B cell (primary cell): ENCODE data around the gene CAMK1. TPM values are rescaled to one million over a fixed set of nuclear protein-coding genes. Genes with fewer than 3 reads are reported as not detected.

Experiments used
- ATAC-seq: fragments of 200-7000 bp; cut with Tn5 transposase; one replicate; pipeline ENCODE4 v1.10.0; 2021; ENCODE audit warnings: low read depth, mild to moderate bottlenecking, moderate number of reproducible peaks, moderate library complexity
- CTCF ChIA-PET: fragments of 350-600 bp; sonication (Branson Sonifier 250); formaldehyde crosslinking; loops from one replicate; lab custom pipeline; 2021; ENCODE audit warnings: antibody characterized with exemption, inconsistent platforms; lab: Charles Lee
- POLR2A ChIA-PET: fragments of 350-600 bp; sonication (Branson Sonifier 250); formaldehyde crosslinking; loops from one replicate; lab custom pipeline; 2021; ENCODE audit warnings: antibody characterized with exemption; lab: Charles Lee
- DNase-seq: peaks from one replicate; pipeline ENCODE4 v3.0.0; 2013
- H2AFZ ChIP-seq: 2 replicates; pipeline ENCODE4 v1.6.1; 2012; ENCODE audit warnings: mild to moderate bottlenecking, low read depth, low read length; ENCODE audit not compliant: insufficient read depth, poor library complexity, severe bottlenecking
- H3K27ac ChIP-seq, 2 donors: 1 replicate in 1 of 2; 2 replicates in 1 of 2; pipeline ENCODE4 v1.5.1; 2012 to 2013; ENCODE audit warnings: low read length in 2 of 2, mild to moderate bottlenecking in 2 of 2, moderate library complexity in 1 of 2
- H3K27me3 ChIP-seq, 4 experiments: fragments of 200-600 bp in 1 of 4; sonication (generic) in 1 of 4; replicated peaks in 1 of 4; 1 replicate in 2 of 4; 2 replicates in 2 of 4; pipeline versions ENCODE4 v1.6.1 to v1.7.0; 2013 to 2016; ENCODE audit warnings: low read length in 3 of 4, mild to moderate bottlenecking in 2 of 4, mixed read lengths in 1 of 4, moderate library complexity in 1 of 4; ENCODE audit not compliant: insufficient read depth in 4 of 4, control insufficient read depth in 3 of 4; ENCODE audit errors: control extremely low read depth in 1 of 4
- H3K36me3 ChIP-seq, 2 experiments: replicated peaks in 1 of 2; 1 replicate in 1 of 2; 2 replicates in 1 of 2; pipeline versions ENCODE4 v1.6.1 to v1.7.1; 2013; ENCODE audit warnings: low read length in 1 of 2; ENCODE audit not compliant: insufficient read depth in 2 of 2, control insufficient read depth in 1 of 2; ENCODE audit errors: control extremely low read depth in 1 of 2, extremely low read depth in 1 of 2
- H3K4me1 ChIP-seq, 2 donors: fragments of 200-600 bp in 1 of 2; sonication (generic) in 1 of 2; 1 replicate in 1 of 2; 2 replicates in 1 of 2; pipeline versions ENCODE4 v1.5.1 to v1.6.1; 2013 to 2017; ENCODE audit warnings: low read length in 2 of 2; ENCODE audit not compliant: control insufficient read depth in 2 of 2, insufficient read depth in 2 of 2
- H3K4me2 ChIP-seq: replicated peaks from 2 replicates; pipeline ENCODE3; 2012; ENCODE audit warnings: mild to moderate bottlenecking, low read depth, low read length; ENCODE audit not compliant: poor library complexity, severe bottlenecking
- H3K4me3 ChIP-seq, 5 experiments: fragments of 200-600 bp in 1 of 5; sonication (generic) in 1 of 5; 1 replicate in 3 of 5; 2 replicates in 2 of 5; pipeline versions ENCODE4 v1.5.1 to v1.7.0; 2011 to 2016; ENCODE audit warnings: low read length in 4 of 5, mild to moderate bottlenecking in 4 of 5, low read depth in 2 of 5, control low read depth in 1 of 5, moderate library complexity in 1 of 5; ENCODE audit not compliant: insufficient read depth in 1 of 5; ENCODE audit errors: control extremely low read depth in 1 of 5, extremely low read depth in 1 of 5
- H3K79me2 ChIP-seq: fragments of 200-600 bp; sonication (generic); one replicate; pipeline ENCODE4 v1.6.0; 2016; ENCODE audit warnings: low read length; ENCODE audit not compliant: control insufficient read depth, insufficient read depth
- H3K9ac ChIP-seq: fragments of 200-600 bp; sonication (generic); 2 replicates; pipeline ENCODE4 v1.6.1; 2017; ENCODE audit warnings: mild to moderate bottlenecking, low read length, moderate library complexity
- H3K9me3 ChIP-seq, 3 donors: one replicate each; pipeline versions ENCODE4 v1.6.1 to v1.7.1; 2013; ENCODE audit warnings: low read length in 2 of 3; ENCODE audit not compliant: control insufficient read depth in 2 of 3, insufficient read depth in 1 of 3; ENCODE audit errors: control extremely low read depth in 1 of 3
- H4K20me1 ChIP-seq: 2 replicates; pipeline ENCODE4 v1.6.0; 2012; ENCODE audit warnings: mild to moderate bottlenecking, low read length; ENCODE audit not compliant: insufficient read depth, control insufficient read depth, poor library complexity, severe bottlenecking
- H3K27ac Mint-ChIP-seq: one replicate; pipeline ENCODE4 v1.8.0; 2021; ENCODE audit warnings: mixed read lengths
- H3K27me3 Mint-ChIP-seq: one replicate; pipeline ENCODE4 v1.8.0; 2021; ENCODE audit warnings: mixed read lengths
- H3K4me1 Mint-ChIP-seq: one replicate; pipeline ENCODE4 v1.8.0; 2021; ENCODE audit warnings: mixed read lengths
- H3K4me3 Mint-ChIP-seq: one replicate; pipeline ENCODE4 v1.8.0; 2021; ENCODE audit warnings: mixed read lengths
- H3K9me3 Mint-ChIP-seq: one replicate; pipeline ENCODE4 v1.8.0; 2022; ENCODE audit warnings: mixed read lengths; ENCODE audit not compliant: insufficient read depth
- CTCF ChIP-seq: fragments of 200-600 bp; IDR thresholded peaks from one replicate; pipeline ENCODE4 v1.8.0; 2022; ENCODE audit warnings: antibody characterized with exemption, mild to moderate bottlenecking
- EZH2 ChIP-seq: IDR thresholded peaks from 2 replicates; pipeline ENCODE4 v1.6.1; 2012; ENCODE audit warnings: borderline replicate concordance, low read depth, mild to moderate bottlenecking, moderate library complexity, low read length; ENCODE audit not compliant: insufficient read depth, poor library complexity, severe bottlenecking
- WGBS: methylation state at CpG from one replicate; pipeline ENCODE4 v1.1.5; 2013; ENCODE audit warnings: missing lambda C conversion rate; ENCODE audit not compliant: insufficient coverage; 5-methylcytosine and 5-hydroxymethylcytosine counted together
- intact Hi-C: fragments of 100-400 bp; cut with micrococcal nuclease; formaldehyde crosslinking; loops from one replicate; pipeline ENCODE4 v1.10.0; 2022
- polyA plus RNA-seq: library from polyadenylated mRNA; depleted of rRNA; stranded (reverse); fragments of >200 nt; gene quantifications from 2 replicates; pipeline ENCODE4 v1.2.3, GENCODE V29; 2012
- total RNA-seq, 2 donors: library from RNA; stranded (reverse); fragments of 120-200 nt in 1 of 2; gene quantifications; 1 replicate in 1 of 2; 2 replicates in 1 of 2; pipeline versions ENCODE4 v1.2.3 to v1.2.4, GENCODE V29; 2013 to 2022

CAMK1 gene
- total and polyA plus RNA-seq, 2 donors (not counting 1 experiment from before 2014, with no cell fraction given) = 0.57 to 0.82 TPM

- H3K4me1 ChIP-seq = peaks cover 19 to 21% of the 10 kb centered on the region in 2 donors
- CTCF ChIA-PET = interaction anchor here (1.1 to 1.9 kb wide), 5 partner anchors 10 to 517 kb away, joined by 3 to 5 read pairs (median 4); partner anchors contain the start of genes ARPC4 and SEC13
- no peaks in the 10 kb centered on the region for H3K9me3 Mint-ChIP-seq
- no peak overlapping the region for H3K4me3 Mint-ChIP-seq
- H3K36me3 ChIP-seq = peaks cover 0 to 58% of the 10 kb centered on the region in 2 experiments
- intact Hi-C loops = no loop called here
- H3K4me3 ChIP-seq = no peak overlapping the region
- H4K20me1 ChIP-seq = peaks cover 43% of the 10 kb centered on the region
- no peaks in the 10 kb centered on the region for H3K27me3 ChIP-seq
- H3K9me3 ChIP-seq = no peaks in the 10 kb centered on the region
- POLR2A ChIA-PET = interaction anchor here (0.6 to 1.7 kb wide), 3 partner anchors 9 to 358 kb away, joined by 3 to 5 read pairs (median 3); partner anchors contain the start of genes ARPC4 and TADA3
- ATAC-seq = no peak
- H2AFZ ChIP-seq = no peak overlapping the region
- H3K4me1 Mint-ChIP-seq = peaks cover 22% of the 10 kb centered on the region
- no peaks in the 10 kb centered on the region for H3K27me3 Mint-ChIP-seq
- no peak overlapping the region for H3K27ac ChIP-seq
- H3K79me2 ChIP-seq = peaks cover 40% of the 10 kb centered on the region
- TF ChIP-seq CTCF (no peak), EZH2 (no peak)
- no peak overlapping the region for H3K9ac ChIP-seq
- no peak for DNase-seq
- H3K4me2 ChIP-seq = no peak overlapping the region
- WGBS = 100% methylated on average over 2 of the region's 5 CpGs
- H3K27ac Mint-ChIP-seq = no peak overlapping the region
These were observed 35.2 kb upstream of the CAMK1 start for GRCh38 chr3:9804996-9805395.

GRCh38 chr3:9803494-9803893, 33.7 kb upstream of the CAMK1 start:
- DNase-seq (no peak), ATAC-seq (no peak)
- POLR2A ChIA-PET = no interaction called here
- peak overlapping the region in 1 of 2 donors; percentile 13 for H3K27ac ChIP-seq
- Mint-ChIP-seq H3K9me3 (no peaks in the 10 kb centered on the region), H3K27me3 (no peaks in the 10 kb centered on the region), H3K4me1 (peaks cover 9% of the 10 kb centered on the region), H3K4me3 (no peak overlapping the region), H3K27ac (peak overlapping the region; percentile 27)
- H3K4me1 ChIP-seq = peaks cover 8 to 9% of the 10 kb centered on the region in 2 donors
- H4K20me1 ChIP-seq = peaks cover 56% of the 10 kb centered on the region
- H3K4me2 ChIP-seq = no peak overlapping the region
- intact Hi-C loops = no loop called here
- no peak overlapping the region for H2AFZ ChIP-seq
- CTCF ChIA-PET = interaction anchor here (0.9 kb wide), 1 partner anchor 22 kb away, joined by 3 read pairs; no protein-coding TSS in a partner anchor
- H3K4me3 ChIP-seq = no peak overlapping the region
- TF ChIP-seq EZH2 (no peak), CTCF (no peak)
- H3K27me3 ChIP-seq = no peaks in the 10 kb centered on the region
- H3K9ac ChIP-seq = no peak overlapping the region
- WGBS = no CpG with 5 or more reads among the region's 1 CpG
- peaks cover 1 to 73% of the 10 kb centered on the region in 2 experiments for H3K36me3 ChIP-seq
- peaks cover 51% of the 10 kb centered on the region for H3K79me2 ChIP-seq
- H3K9me3 ChIP-seq = no peaks in the 10 kb centered on the region
